Right kidney (tissue), 1 donor: ENCODE results near the gene TMPRSS13.
"Not testable (repeated sequence)": the region's sequence is repeated elsewhere in the genome, so short reads cannot be mapped to it uniquely, and the experiment has no call there.

Experiments
- DNase-seq: peaks from one replicate; pipeline ENCODE4 v3.0.0-alpha.2; 2016

Gene TMPRSS13

DNA sequence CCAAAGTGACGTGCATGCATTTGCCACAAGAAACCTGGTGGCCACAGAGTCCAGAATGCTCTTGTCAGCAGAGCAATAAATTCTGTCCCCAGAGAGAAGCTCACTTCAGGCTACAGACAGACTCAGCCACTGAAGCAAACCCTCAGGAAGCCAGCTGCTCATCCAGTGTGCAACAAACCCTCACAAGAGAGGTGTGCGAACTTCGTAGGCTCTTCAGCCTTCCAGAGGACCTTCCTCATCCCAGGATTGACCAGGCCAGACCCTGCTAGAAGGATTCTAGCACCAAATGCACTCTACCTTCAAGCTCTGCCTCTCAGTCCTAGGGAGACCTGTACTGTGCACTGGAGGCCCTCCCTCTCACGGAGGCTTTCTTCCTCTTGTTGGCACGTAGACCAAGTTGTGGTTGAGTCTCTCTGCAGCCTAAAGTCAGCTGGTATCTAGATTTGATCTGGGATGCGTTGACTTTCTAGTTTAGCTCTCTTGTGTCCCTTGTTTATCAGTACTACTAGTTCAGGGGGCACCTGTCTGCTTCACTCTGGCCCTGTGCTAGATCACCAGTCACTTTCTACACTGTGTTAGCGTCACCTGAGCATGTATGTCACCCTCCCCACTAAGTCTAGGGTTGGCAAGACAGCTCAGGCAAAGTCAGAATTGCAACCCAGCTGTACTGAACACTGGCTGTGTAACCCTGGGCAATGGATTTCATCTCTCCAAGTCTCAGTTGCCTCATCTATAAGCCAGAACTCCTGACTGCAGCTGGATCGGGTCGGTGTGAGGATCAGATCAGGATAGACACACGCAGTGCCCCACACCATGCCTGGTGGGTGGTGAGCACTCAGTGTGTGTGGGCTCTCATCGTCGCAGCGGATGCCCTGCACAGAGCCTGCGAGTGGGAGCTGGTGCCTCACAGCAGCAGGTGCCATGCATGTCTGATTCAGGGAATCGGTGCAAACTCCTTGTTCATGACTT, 22.1 kb upstream of the TMPRSS13 start:
- no peak for DNase-seq

DNA sequence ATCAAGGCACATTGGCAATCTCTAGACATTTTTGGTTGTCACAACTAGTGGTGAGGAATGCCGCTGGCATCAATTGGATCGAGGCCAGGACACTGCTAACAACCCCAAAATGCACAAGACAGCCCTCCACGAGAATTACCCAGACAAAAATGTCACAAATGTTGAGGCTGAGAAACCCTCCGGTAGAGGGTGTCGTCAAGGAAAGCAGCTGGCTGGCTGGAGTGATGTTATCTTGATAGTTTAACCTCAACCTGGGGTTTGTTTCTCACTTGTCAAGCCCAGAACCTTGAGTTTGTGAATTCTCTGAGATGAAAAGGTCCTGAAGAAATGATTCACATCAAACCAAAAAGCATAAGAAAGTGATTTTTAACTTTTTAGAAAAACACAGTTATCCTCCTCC, 21.1 kb upstream of the TMPRSS13 start:
- DNase-seq = no peak

- no peak for DNase-seq
Measured at GRCh38 chr11:117949062-117949461, 19.9 kb upstream of the TMPRSS13 start.

DNA sequence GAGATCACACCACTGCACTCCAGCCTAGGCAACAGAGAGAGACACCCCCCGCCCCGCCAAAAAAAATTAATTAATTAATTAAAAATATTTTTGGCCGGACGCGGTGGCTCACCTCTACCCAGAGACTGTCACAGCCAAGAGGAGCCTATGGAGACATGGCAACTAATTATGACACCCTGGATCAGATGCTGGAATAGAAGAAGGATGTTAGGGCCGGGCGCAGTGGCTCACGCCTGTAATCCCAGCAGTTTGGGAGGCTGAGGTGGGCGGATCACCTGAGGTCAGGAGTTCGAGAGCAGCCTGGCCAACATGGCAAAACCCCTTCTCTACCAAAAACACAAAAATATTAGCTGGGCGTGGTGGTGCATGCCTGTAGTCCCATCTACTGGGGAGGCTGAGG, 19.3 kb upstream of the TMPRSS13 start:
- not testable (repeated sequence) for DNase-seq

DNA sequence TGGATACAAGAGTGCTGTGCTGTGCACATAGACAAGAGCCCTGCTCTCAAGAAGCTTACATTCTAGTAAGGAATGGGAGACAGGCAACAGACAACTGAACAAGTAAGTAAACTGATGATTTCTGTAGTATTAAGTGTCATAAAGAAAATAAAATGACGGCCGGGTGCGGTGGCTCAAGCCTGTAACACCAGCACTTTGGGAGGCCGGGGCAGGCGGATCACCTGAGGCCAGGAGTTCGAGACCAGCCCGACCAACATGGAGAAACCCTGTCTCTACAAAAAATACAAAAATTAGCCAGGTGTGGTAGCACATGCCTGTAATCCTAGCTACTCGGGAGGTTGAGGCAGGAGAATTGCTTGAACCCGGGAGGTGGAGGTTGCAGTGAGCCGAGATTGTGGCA, 18.5 kb upstream of the TMPRSS13 start:
- DNase-seq = not testable (repeated sequence)

GRCh38 chr11:117946842-117947526, 17.8 kb upstream of the TMPRSS13 start:
- DNase-seq = peak; percentile 73

DNA sequence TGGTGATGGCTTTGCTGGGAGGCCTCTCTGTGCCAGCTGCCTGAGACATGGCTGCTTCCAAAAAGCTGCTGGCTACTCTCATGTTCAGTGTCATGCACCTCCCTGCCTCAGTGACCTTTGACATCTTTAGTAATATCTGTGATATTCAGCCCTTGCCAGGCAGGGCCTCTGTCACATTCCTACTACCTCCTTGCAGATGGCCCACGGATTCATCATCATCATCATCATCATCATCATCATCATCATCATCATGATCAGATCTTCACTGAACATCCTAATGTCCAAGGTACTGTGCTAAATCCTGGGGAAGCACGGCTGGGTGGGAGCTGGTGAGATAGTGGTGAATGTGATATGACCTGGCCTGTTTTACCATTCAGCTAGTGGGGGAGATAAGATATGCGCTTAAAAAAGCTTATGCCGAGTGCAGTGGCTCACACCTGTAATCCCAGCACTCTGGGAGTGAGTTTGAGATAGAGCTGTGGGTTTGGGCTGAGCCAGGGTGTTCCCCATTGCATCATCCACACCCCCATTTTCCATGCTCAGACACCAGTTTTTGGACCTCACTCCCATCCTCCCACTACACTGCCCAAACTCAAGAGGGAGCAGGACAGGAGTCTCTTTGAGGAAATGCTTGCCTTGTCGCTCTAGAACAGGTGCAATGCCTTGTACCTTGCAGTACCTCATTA, 17.1 kb upstream of the TMPRSS13 start:
- no peak for DNase-seq

DNA sequence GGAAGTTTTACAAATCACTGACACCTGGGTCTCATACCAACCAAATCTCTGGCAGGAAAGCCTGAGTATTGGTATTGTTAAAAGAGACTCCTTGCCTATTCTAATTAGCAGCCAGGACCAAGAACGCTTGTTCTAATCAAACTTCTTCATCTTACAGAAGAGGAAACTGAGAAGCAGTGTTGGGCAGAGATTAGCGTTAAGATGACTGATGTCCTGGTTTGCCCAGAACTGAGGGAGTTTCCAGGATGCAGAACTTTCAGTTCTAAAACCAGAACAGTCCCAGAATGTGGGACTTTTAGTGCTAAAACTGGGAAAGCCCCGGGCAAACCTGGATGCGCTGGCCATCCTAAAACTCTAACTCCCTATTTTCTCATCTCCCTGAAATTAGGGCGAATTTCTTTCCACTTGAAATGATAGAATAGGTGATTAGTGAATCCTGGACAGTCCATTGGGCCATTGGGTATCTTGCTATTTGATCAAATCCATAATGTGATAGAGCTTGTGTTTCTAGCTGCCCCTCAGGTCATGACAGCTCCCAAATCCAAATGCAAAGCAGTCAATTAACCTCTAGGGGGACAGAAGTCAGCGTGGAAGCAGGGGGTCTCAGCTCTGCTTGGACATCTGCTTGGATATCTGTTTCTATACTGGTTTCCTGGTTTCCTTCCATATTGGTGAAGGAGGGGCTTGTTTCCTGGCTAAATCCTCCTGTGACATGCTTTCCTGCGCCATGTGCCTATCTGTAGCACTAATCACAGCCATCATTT, 16.0 kb upstream of the TMPRSS13 start:
- no peak for DNase-seq

- no peak for DNase-seq
Measured at GRCh38 chr11:117944554-117944953, 15.4 kb upstream of the TMPRSS13 start.

DNA sequence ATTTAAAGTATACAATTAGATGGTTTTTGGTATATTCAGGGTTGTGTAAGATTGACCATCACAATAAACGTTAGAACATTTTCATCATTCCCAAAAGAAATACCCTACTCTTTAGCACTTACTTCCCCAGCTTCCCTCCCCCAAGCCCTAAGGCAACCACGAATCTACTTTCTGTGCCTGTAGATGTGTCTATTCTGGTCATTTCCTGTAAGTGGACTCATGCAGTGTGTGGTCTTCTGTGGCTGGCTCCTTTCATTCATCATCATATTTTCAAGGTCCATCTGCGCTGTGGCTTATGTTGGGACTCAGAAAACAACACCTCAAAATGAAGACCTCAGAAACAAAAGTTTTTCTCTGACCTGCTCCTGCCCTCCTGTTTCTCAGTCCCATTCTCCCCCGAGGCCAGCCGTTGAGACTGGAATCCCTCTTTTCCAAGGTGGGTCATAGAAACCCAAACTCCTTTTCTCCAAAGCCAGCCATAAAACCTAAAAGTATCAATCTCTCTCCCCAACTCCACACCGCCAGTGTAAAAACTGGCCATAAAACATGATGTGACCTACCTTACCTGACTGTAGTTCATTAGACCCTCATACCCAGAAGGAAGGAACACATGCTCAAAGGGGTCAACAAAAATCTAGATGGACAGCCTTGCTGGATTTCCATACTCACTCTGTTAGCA, 12.9 kb upstream of the TMPRSS13 start:
- no peak for DNase-seq

DNA sequence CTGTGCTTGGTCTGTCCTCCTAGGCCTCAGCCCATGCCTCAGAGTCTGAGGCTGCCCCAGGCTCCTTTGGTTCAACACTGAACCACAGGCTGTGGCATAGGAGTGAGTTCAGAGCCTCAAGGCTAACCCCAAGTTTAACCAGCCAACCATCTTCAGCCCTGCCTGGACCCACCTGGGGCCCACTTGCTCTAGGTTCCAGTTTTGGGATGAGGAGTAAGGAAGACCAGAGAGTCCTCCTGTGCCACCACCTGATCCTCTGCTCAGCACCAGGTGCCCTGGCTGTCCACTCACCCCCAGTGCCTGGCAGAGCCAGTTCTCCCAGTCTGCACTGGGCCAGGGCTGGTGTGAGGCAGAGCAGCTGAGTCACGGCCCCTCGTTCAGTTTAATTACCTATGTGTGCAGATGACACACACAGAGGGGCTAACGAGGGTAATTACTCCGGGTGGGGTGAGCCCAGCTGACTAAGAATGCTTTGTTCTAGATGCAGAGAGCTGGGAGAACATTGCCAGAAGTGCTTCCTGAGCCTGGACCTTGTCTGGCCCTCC, 12.0 kb upstream of the TMPRSS13 start:
- DNase-seq = no peak

DNA sequence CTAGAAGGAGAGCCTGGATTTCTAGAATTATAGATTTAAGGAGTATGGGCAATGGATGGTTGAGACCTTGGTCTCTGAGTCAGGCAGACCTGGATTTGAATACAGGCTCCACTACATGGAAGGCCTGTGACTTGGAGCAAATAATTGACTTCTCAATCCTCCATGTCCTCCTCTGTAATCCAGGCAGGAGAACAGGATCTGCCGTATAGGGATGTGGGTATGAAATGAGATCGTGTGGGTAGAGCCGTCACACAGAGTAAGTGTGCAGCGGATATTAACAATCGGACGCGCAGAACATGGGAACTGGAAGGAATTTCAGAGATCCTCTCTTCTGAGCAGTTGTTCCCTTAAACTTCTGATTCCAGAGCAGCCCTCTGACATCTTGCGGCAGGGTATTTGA, 11.5 kb upstream of the TMPRSS13 start:
- no peak for DNase-seq

DNA sequence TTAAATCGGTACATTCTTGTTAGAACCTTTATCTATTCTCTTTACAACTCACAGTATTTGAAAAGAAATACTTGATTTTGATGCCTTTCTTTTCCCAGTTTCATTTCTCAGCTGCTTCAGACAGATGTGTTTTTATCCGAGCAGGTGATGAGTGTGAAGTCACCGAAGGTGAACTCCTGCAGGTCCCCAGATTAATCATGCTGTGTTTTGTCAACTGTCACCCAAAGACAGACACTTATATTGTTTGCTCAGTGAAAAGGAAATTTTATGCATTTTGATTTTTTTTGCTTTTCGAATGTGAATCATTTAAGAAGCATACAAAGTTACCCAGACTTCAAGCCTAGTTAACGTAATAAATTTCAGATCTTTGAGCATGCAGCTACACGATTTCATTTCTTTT, 7.8 kb upstream of the TMPRSS13 start:
- no peak for DNase-seq

DNA sequence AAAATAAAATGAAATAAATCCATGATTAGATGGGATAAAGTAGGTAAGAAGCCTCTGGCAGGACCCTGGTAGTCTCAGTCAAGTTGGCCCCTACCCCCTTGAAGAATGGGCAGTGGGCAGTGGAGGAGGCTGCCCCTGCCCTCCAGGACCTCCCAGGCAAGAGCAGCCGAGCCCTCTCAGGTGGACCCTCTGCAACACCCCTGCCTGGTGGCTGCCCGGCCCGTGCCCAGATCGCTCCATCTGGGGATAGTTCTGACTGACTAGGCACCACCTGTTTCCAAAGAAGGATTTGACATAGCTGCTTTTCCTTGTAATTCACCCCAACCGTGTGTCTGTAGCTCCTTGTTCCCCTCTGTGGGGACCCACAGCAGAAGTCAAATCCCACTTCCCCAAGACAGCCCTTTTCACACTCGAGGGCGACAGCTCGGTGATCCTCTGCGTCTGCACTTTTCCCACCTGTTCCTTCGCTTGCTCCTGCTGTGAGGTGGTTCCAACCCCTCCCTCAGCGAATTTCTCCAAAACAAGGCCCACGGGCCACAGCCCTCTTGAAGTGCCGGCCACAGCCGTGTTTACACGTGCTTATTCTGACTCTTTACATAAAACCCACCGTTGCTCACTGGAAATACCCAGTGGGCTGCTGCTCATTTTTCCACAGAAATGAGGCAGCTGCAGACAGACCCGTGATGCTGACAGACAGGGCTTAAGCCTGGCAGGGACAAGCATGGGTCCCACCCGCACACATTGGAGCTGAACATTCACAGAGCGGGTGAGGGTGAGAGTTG, 5.5 kb upstream of the TMPRSS13 start:
- no peak for DNase-seq

DNA sequence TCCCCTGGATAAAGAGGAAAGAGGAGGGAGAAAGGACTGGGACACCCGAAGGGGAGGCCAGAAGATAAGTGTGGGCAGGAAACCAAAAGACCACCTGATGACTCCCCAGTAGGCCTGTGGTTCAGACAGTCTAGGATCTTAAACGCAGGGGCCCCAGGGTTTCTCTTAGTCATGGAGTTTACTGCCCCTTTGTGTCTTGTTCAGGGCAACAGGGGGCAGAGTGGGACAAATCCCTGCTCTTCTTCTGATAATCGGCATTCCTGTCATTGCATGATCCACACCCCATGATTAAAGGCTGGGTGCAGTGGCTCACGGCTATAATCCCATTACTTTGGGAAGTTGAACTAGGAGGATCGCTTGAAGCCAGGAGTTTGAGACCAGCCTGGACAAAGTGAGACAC, 4.7 kb upstream of the TMPRSS13 start:
- no peak for DNase-seq

- DNase-seq = no peak
Measured at GRCh38 chr11:117933475-117933874, 4.3 kb upstream of the TMPRSS13 start.

DNA sequence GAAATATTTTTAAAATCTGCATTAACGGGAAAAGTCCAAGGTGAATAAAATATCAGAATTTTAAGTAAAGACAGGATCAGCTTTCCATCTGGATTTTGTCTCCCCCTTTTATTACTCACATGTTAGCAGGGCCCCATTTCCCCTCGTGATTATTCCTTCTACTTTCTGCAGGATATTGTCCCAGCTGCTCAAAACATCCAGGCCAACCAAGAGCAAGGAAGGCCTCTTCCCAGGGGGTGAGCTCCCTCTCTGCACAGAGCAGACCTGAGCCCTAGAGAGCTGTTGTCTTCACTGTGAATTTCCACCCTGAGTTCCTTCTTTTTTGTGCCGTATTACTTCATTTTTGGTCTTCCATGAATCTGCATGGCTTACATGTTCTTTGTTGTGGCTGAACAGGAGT, 3.7 kb upstream of the TMPRSS13 start:
- DNase-seq = no peak

- DNase-seq = no peak
Measured at GRCh38 chr11:117932426-117932825, 3.2 kb upstream of the TMPRSS13 start.

DNA sequence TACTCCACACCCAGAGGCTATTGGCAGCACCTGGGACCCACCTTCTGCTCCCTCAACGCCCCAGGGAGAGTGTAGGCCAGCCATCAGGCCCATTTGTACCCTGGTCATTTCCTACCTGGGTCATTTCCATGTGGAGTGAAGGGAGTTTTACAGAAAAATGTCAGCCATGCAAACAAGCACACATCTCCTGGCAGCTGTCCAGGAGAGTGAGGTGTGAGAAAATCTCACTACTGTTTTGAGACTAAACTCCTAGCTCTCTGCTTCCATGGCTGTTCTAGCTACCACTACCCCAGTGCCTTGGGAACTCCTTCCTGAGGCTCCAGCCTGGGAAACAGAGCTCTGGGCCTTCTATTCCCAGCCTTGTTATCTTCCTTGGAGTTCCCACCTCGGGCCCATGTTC, 2.8 kb upstream of the TMPRSS13 start:
- DNase-seq = no peak

- DNase-seq = no peak
Measured at GRCh38 chr11:117931331-117931950, 2.2 kb upstream of the TMPRSS13 start.
